ENCODE data around the gene ADORA3. TPM values are rescaled to one million over a fixed set of nuclear protein-coding genes. Genes with fewer than 3 reads are reported as not detected.

The ADORA3 gene
- total RNA-seq, 2 experiments from 2014 or later: 0.18 TPM

DNA sequence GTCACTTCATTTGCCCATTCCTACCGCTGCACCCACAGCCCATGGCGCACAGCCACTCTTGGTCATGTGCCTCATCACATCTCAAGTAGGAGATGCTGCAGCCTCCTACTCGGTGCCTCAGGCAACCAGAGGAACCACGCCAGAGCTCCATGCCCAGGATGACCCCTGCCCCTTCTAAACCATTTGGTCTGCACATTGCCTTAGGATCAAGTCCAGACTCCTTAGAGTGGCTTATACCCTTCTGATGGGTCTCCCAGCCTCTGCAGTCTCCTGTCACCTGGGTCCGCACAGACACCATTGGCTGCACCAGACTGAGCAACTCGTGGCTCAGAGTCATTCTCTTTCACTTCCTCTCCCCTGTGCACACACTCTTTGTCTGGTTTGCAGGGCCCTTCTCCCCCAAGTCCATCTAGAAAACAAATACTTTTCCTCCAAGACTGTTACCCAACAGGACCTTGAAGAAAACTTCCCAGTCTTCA, 2.2 kb upstream of the ADORA3 start:
- Mint-ChIP-seq H3K9me3 (no peaks in the 10 kb centered on the region), H3K27me3 (no peaks in the 10 kb centered on the region), H3K36me3 (ENCODE audit: low read depth) (no peaks in the 10 kb centered on the region), H3K4me1 (peaks cover 66% of the 10 kb centered on the region), H3K27ac (peak overlapping the region; percentile 63), H3K4me3 (no peak overlapping the region)
- ChIA-PET POLR2A (interaction anchor here (1.0 to 6.9 kb wide), 4 partner anchors 31 to 117 kb away, joined by 5 to 175 read pairs (median 101); partner anchors contain the start of genes ATP5PB, C1orf162, RAP1A and WDR77), CTCF (interaction anchor here (1.1 to 5.3 kb wide), 3 partner anchors 11 to 249 kb away, joined by 4 to 90 read pairs (median 29); partner anchors contain the start of genes C1orf162 and DDX20)
- no peak for DNase-seq

DNA sequence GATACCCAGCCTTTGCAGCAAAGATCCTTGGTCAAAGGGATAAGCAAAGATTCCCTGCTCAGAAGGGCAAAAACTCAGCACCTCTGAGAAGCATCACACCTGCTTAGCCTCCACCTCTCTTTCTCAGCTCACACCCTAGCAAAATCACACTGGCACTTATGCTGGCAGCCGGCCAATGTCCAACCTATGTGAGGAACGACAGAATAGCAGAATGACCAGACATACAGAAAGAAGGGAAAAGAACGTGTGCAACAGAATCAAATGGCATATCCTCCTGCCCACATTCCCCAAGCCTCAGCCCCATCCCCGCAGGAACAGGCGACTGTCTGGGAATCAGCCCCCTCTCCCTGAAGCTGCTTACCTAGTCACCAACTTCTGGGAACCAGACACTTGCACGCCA, 664 bp upstream of the ADORA3 start:
- ChIA-PET CTCF (no interaction called here), POLR2A (interaction anchor here (0.6 to 6.9 kb wide), 5 partner anchors 9 to 120 kb away, joined by 3 to 175 read pairs (median 3); partner anchors contain the start of gene C1orf162)
- no peak for DNase-seq
- Mint-ChIP-seq H3K27ac (no peak overlapping the region), H3K4me3 (no peak overlapping the region), H3K27me3 (peaks cover 4% of the 10 kb centered on the region), H3K4me1 (peaks cover 66% of the 10 kb centered on the region), H3K36me3 (ENCODE audit: low read depth) (no peaks in the 10 kb centered on the region), H3K9me3 (no peaks in the 10 kb centered on the region)

DNA sequence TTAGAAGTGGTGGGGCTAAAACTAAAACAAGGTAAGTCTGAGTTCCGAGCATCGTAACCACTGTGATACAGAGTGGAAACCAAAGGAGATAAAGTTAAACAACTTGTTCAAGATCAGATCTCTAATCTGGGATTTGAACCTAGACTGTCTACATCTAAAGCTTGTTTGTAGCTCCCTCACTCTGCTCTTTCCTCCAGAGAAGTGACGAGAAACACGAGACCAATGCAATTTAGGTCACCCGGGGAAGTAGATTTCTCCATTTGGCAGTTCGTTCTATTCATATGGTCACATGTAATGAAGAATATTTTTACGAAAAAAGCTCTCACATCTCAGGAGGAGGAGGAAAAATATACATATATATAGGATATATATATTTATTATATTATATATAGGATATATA, 1.8 kb downstream of the ADORA3 start:
- Mint-ChIP-seq H3K27me3 (peaks cover 4% of the 10 kb centered on the region), H3K9me3 (peaks cover 11% of the 10 kb centered on the region), H3K27ac (no peak overlapping the region), H3K4me3 (no peak overlapping the region), H3K4me1 (peaks cover 62% of the 10 kb centered on the region), H3K36me3 (ENCODE audit: low read depth) (peaks cover 8% of the 10 kb centered on the region)
- POLR2A ChIA-PET: no interaction called here
- DNase-seq: no peak
- CTCF ChIA-PET: no interaction called here

- ChIA-PET POLR2A (interaction anchor here (1.1 to 1.5 kb wide), 3 partner anchors 8 to 51 kb away, joined by 3 to 6 read pairs (median 5); no protein-coding TSS in a partner anchor), CTCF (interaction anchor here (0.9 to 6.5 kb wide), 3 partner anchors 9 to 22 kb away, joined by 3 to 38 read pairs (median 3); no protein-coding TSS in a partner anchor)
- H3K36me3 Mint-ChIP-seq (ENCODE audit: low read depth): peaks cover 19% of the 10 kb centered on the region
- DNase-seq: no peak
- H3K27me3 Mint-ChIP-seq: peaks cover 4% of the 10 kb centered on the region
- no peak overlapping the region for H3K27ac Mint-ChIP-seq
- peaks cover 46% of the 10 kb centered on the region for H3K4me1 Mint-ChIP-seq
- no peak overlapping the region for H3K4me3 Mint-ChIP-seq
- peaks cover 28% of the 10 kb centered on the region for H3K9me3 Mint-ChIP-seq
These were observed 4.2 kb downstream of the ADORA3 start for GRCh38 chr1:111499026-111499785.

GRCh38 chr1:111497592-111497991, 5.8 kb downstream of the ADORA3 start:
- CTCF ChIA-PET: interaction anchor here (0.7 to 6.5 kb wide), 5 partner anchors 10 to 261 kb away, joined by 3 to 38 read pairs (median 5); no protein-coding TSS in a partner anchor
- Mint-ChIP-seq H3K36me3 (ENCODE audit: low read depth) (peaks cover 19% of the 10 kb centered on the region), H3K4me3 (no peak overlapping the region), H3K9me3 (peaks cover 32% of the 10 kb centered on the region), H3K4me1 (peaks cover 31% of the 10 kb centered on the region), H3K27me3 (peaks cover 4% of the 10 kb centered on the region), H3K27ac (no peak overlapping the region)
- POLR2A ChIA-PET: interaction anchor here (1.0 to 4.0 kb wide), 4 partner anchors 10 to 22 kb away, joined by 3 to 24 read pairs (median 5); no protein-coding TSS in a partner anchor
- DNase-seq: no peak

GRCh38 chr1:111496398-111496797, 7.0 kb downstream of the ADORA3 start:
- CTCF ChIA-PET: interaction anchor here (1.0 to 6.5 kb wide), 4 partner anchors 11 to 251 kb away, joined by 3 to 38 read pairs (median 4); no protein-coding TSS in a partner anchor
- no peak for DNase-seq
- Mint-ChIP-seq H3K36me3 (ENCODE audit: low read depth) (peaks cover 19% of the 10 kb centered on the region), H3K27ac (no peak overlapping the region), H3K4me3 (no peak overlapping the region), H3K9me3 (peaks cover 32% of the 10 kb centered on the region), H3K4me1 (peaks cover 26% of the 10 kb centered on the region), H3K27me3 (peaks cover 4% of the 10 kb centered on the region)
- POLR2A ChIA-PET: interaction anchor here (1.5 to 4.0 kb wide), 3 partner anchors 11 to 243 kb away, joined by 3 to 24 read pairs (median 4); partner anchors contain the start of gene INKA2

DNA sequence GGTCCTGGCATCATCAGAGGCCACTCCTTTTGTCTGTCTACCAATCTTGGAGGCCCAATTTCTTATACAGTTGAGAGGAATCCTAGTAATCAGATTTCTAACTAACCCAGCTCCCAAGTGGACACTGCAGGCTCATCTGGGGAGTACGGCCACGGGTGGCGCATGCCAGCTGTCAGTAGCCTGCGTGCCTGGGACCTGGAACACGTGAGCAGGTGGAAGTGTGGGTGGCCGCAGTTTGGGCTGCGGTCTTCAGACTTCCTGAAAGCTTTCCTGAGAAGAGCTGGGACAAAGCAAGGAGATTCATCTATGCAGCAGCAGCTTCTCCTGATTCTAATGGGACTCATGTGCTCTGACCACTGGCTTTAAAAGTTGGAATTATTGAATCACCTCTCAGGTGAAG, 12.4 kb downstream of the ADORA3 start:
- Mint-ChIP-seq H3K36me3 (ENCODE audit: low read depth) (peaks cover 9% of the 10 kb centered on the region), H3K4me1 (peaks cover 3% of the 10 kb centered on the region), H3K9me3 (peaks cover 17% of the 10 kb centered on the region), H3K4me3 (no peak overlapping the region), H3K27ac (no peak overlapping the region), H3K27me3 (no peaks in the 10 kb centered on the region)
- ChIA-PET CTCF (interaction anchor here (1.3 to 1.7 kb wide), 2 partner anchors 9 to 17 kb away, joined by 7 to 9 read pairs; no protein-coding TSS in a partner anchor), POLR2A (no interaction called here)
- no peak for DNase-seq

- no peak overlapping the region for H3K27ac Mint-ChIP-seq
- H3K4me3 Mint-ChIP-seq: no peak overlapping the region
- POLR2A ChIA-PET: no interaction called here
- no peak for DNase-seq
- CTCF ChIA-PET: interaction anchor here (1.3 to 1.7 kb wide), 2 partner anchors 8 to 18 kb away, joined by 7 to 9 read pairs; no protein-coding TSS in a partner anchor
- H3K27me3 Mint-ChIP-seq: peaks cover 2% of the 10 kb centered on the region
- H3K9me3 Mint-ChIP-seq: peaks cover 13% of the 10 kb centered on the region
- no peaks in the 10 kb centered on the region for H3K4me1 Mint-ChIP-seq
- H3K36me3 Mint-ChIP-seq (ENCODE audit: low read depth): peaks cover 4% of the 10 kb centered on the region
These were observed 13.2 kb downstream of the ADORA3 start for GRCh38 chr1:111490220-111490619.

DNA sequence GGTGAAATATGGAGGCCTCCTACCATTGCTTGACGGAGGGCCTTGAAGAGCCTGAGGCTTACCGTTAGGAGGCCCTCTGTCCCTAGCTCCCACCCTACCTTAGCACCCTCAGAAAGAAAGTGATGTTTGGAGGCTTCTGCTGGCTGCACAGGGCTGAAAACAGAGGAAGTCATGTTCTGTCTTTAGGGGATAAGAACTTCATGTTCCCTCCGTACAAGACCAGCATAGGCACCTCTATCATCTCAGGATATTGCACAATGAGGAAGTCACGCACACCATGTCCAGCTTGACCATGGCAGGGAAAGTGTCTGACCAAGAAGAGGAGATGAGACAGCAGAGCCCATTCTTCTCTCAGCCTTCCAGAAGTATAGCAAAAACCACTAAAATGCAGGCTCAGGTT, 13.8 kb downstream of the ADORA3 start:
- Mint-ChIP-seq H3K4me1 (no peaks in the 10 kb centered on the region), H3K36me3 (ENCODE audit: low read depth) (peaks cover 3% of the 10 kb centered on the region), H3K27me3 (peaks cover 3% of the 10 kb centered on the region), H3K9me3 (peaks cover 6% of the 10 kb centered on the region), H3K4me3 (no peak overlapping the region), H3K27ac (no peak overlapping the region)
- DNase-seq: no peak
- ChIA-PET CTCF (interaction anchor here (1.3 kb wide), 1 partner anchor 8 kb away, joined by 9 read pairs; no protein-coding TSS in a partner anchor), POLR2A (no interaction called here)

- Mint-ChIP-seq H3K36me3 (ENCODE audit: low read depth) (no peaks in the 10 kb centered on the region), H3K4me1 (no peaks in the 10 kb centered on the region), H3K27ac (no peak overlapping the region), H3K4me3 (no peak overlapping the region), H3K27me3 (peaks cover 3% of the 10 kb centered on the region), H3K9me3 (peaks cover 4% of the 10 kb centered on the region)
- ChIA-PET POLR2A (no interaction called here), CTCF (no interaction called here)
- DNase-seq: no peak
These were observed 14.8 kb downstream of the ADORA3 start for GRCh38 chr1:111488669-111489068.

DNA sequence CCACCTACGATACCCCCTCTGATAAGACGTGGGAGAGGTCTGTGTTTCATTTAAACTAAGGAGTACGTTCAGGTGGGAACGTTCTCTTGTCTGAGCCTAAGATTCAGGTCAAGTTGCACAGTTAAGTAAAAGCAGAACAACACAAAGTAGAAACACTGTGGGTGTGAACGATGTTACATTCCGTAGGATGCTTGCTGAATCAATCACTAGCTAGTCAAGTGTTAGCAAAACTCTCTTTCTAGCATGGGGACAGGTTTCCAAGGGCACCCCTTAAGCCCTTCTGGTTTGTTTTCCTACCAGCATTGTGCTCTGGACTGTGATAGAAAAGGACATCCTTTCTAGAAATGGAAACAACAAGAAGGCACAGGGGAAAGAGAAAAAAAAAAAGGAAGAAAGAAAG, 16.3 kb downstream of the ADORA3 start:
- ChIA-PET POLR2A (no interaction called here), CTCF (no interaction called here)
- Mint-ChIP-seq H3K4me3 (no peak overlapping the region), H3K27ac (no peak overlapping the region), H3K4me1 (no peaks in the 10 kb centered on the region), H3K27me3 (peaks cover 13% of the 10 kb centered on the region), H3K9me3 (no peaks in the 10 kb centered on the region), H3K36me3 (ENCODE audit: low read depth) (no peaks in the 10 kb centered on the region)
- no peak for DNase-seq

GRCh38 chr1:111486431-111486830, 17.0 kb downstream of the ADORA3 start:
- H3K27ac Mint-ChIP-seq: no peak overlapping the region
- peaks cover 17% of the 10 kb centered on the region for H3K27me3 Mint-ChIP-seq
- H3K4me1 Mint-ChIP-seq: peaks cover 4% of the 10 kb centered on the region
- ChIA-PET POLR2A (no interaction called here), CTCF (interaction anchor here (0.9 to 1.6 kb wide), 2 partner anchors 21 to 261 kb away, joined by 3 to 5 read pairs; no protein-coding TSS in a partner anchor)
- no peaks in the 10 kb centered on the region for H3K36me3 Mint-ChIP-seq (ENCODE audit: low read depth)
- no peaks in the 10 kb centered on the region for H3K9me3 Mint-ChIP-seq
- DNase-seq: no peak
- H3K4me3 Mint-ChIP-seq: no peak overlapping the region

DNA sequence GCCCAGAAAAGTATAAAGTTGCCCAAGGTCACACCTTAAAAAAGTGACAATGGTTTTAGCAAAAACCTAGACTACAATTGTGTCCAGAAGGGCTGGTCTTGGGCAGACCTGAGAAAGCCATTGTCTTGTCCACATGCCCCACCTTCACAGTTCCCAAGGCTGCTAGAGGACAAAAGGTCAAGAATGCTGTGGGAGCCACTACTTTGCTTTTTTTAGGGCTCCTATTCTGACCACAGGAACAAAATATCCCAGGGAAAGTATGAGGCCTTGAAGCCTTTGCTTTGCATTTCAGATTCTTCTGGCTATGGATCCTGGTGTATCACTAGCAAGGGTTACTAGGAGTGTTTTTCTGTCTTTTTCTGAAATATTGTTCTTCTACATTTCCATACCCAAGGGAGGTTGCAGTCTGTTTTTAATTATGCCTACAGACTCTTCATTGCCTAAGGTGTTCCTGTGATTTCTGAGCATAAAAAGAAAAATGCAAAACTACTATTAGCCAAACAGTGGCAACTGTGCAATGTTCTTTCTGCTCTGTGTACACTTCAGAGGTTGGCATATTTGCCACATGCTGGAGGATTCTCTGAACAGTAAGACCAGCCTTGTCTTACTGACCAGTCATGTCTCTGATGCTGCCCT, 18.9 kb downstream of the ADORA3 start:
- ChIA-PET CTCF (no interaction called here), POLR2A (interaction anchor here (1.5 kb wide), 1 partner anchor 8 kb away, joined by 5 read pairs; no protein-coding TSS in a partner anchor)
- Mint-ChIP-seq H3K27me3 (peaks cover 30% of the 10 kb centered on the region), H3K9me3 (no peaks in the 10 kb centered on the region), H3K4me1 (peaks cover 4% of the 10 kb centered on the region), H3K27ac (no peak overlapping the region), H3K4me3 (no peak overlapping the region), H3K36me3 (ENCODE audit: low read depth) (no peaks in the 10 kb centered on the region)
- DNase-seq: no peak

Data from activated CD4-positive, alpha-beta memory T cell treated with anti-CD3 and anti-CD28 coated beads, Interleukin-2, amount 10 ng/mL, durations not matched to agents 7 days and 5 days (primary cell).